ENCODE measurements around the gene PRMT2.

- TF ChIP-seq, protein P1, sequence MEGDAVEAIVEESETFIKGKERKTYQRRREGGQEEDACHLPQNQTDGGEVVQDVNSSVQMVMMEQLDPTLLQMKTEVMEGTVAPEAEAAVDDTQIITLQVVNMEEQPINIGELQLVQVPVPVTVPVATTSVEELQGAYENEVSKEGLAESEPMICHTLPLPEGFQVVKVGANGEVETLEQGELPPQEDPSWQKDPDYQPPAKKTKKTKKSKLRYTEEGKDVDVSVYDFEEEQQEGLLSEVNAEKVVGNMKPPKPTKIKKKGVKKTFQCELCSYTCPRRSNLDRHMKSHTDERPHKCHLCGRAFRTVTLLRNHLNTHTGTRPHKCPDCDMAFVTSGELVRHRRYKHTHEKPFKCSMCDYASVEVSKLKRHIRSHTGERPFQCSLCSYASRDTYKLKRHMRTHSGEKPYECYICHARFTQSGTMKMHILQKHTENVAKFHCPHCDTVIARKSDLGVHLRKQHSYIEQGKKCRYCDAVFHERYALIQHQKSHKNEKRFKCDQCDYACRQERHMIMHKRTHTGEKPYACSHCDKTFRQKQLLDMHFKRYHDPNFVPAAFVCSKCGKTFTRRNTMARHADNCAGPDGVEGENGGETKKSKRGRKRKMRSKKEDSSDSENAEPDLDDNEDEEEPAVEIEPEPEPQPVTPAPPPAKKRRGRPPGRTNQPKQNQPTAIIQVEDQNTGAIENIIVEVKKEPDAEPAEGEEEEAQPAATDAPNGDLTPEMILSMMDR (IDR thresholded peaks at IDR 0.05; ENCODE audit: low read depth, low read length) = no peak
- no peak for TF ChIP-seq POLR2A (IDR thresholded peaks at IDR 0.05; ENCODE audit: extremely low read depth, insufficient read length)
- TF ChIP-seq, protein P2, sequence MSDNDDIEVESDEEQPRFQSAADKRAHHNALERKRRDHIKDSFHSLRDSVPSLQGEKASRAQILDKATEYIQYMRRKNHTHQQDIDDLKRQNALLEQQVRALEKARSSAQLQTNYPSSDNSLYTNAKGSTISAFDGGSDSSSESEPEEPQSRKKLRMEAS (IDR thresholded peaks at IDR 0.05; ENCODE audit: low read depth, low read length) = no peak
Measured at GRCh38 chr21:46610018-46610701, 25.3 kb upstream of the PRMT2 start.

Measured in NB4 (cell line).